GM12874 (cell line): Measurements from ENCODE around the gene HSF2BP.

Source experiments
- CTCF ChIP-seq: IDR thresholded peaks from 2 replicates; pipeline ENCODE4 v1.5.1; 2011; ENCODE audit warnings: low read depth, mild to moderate bottlenecking, control low read depth, low read length, moderate library complexity; ENCODE audit not compliant: insufficient read depth

The HSF2BP gene

DNA sequence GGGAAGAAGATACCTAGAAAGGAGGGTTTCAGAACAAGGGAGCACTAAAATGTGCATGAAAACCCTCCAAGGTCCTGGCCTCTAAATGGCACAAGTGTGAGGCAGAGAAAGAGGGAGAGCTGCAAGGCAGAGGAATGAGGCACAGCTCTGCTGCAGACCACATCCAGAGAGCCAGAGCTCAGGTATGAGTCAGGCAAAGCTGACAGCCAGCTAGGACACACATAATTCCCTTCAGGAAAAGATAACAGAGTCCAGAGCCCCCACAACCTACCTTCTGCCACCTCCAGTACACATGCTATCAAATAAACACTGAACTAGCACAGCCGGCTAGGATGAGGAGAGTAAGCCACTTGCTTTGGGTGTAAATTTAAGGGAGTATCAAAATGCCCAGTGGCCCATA is 62.2 kb downstream of the HSF2BP start:
- no peak for TF ChIP-seq CTCF

DNA sequence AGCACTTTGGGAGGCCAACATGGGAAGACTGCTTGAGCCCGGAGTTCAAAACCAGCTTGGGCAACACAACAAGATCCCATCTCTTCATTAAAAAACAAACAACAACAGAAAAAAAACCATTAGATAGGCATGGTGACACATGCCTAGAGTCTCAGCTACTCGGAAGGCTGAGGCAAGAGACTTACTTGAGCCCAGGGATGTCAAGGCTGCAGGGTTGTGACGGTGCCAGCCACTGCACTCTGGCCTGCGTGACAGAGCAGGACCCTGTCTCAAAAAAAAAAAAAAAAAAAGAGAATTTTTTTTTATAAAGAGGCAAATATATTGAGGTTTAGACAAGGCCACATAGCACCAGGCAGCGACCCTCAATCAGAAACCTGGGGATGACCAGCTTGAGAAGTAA is 62.7 kb downstream of the HSF2BP start:
- TF ChIP-seq CTCF = no peak

DNA sequence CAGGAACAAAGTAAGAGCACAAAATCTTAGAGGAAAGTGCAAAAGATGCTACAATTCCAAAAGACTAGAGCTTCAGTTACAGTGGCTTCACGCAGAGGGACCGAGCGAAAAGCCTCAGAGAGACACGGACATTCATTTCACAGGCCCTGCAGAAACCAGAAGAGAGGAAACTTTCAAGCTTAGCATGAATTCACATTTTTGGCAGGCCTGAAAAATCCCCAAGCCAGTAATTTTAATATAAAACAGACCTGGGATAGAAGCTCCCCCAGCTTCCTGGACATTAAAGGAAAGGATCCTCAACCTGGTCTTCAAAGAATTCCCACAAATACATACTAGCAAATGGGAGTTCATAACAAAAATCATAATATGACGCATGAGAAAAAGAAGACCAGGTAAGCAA is 66.2 kb downstream of the HSF2BP start:
- no peak for TF ChIP-seq CTCF

DNA sequence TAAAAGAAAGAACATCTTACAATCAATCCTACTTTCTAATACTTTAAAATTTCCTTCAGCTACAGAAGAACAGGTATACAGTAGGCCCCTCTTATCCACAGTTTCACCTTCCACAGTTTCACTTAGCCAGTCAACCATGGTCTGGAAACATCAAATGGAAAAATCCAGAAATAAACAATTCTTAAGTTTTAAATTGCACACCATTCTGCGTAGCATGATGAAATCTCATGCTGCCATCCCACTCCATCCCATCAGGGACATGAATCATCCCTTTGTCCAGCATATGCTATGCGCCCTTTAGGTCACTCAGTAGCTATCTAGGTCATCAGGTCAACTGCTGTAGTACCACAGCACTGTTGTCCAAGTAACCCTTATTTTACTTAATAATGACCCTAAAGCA is 67.7 kb downstream of the HSF2BP start:
- TF ChIP-seq CTCF = no peak

- TF ChIP-seq CTCF = no peak
These were observed 69.1 kb downstream of the HSF2BP start for GRCh38 chr21:43590194-43590593.

DNA sequence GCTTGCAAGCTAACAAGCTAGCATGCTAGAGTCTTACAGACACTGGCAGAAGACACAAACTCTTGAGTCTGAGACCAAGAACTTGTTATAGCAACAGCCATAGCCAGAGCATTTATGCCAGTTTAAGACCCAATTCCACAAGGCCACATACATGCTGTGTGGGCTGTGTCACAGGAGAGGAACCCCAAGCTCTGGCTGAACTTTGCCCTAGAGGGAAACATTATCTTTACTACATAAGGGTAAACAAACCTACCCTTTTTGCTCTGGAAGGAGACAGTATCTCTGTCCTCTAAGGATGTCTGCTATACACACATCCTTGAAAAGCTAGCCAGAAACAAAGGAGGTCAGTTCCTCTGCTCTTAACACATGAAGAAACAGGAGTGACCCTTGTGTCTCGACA is 70.3 kb downstream of the HSF2BP start:
- no peak for TF ChIP-seq CTCF

- TF ChIP-seq CTCF = no peak
These were observed 73.3 kb downstream of the HSF2BP start for GRCh38 chr21:43585924-43586413.

GRCh38 chr21:43585514-43585913 is 73.8 kb downstream of the HSF2BP start:
- no peak for TF ChIP-seq CTCF
